ENCODE measurements around the gene LBHD1.
"Not testable (repeated sequence)": the region's sequence is repeated elsewhere in the genome, so short reads cannot be mapped to it uniquely, and the experiment has no call there.

LBHD1 gene

DNA sequence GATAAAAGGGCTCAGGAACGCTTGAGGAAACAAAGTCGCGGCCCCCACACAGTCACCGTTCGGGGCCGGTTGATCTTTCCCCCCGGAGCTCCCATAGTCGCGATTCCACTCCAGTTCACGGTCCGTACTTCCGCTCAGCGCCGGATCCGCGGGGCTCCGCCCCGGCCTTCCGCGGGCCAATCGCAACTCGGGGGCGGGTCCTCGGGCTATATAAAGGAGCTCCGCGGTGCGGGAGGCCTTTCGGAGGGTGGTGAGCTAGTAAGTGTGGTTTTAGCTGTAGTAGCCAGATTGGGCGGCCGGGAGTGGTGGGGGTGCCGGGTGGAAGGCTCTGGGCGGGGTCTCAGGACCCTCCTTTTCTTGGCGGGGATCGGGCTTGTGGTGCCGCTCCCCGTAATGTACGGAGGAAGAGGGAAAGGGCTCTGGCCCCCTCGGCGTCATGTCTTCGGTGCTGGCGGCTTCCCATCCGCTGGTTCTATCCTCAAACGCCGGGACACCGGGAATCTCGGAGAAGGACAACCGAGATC, 6.9 kb downstream of the LBHD1 start, which contains the start of the genes C11orf98 and CSKMT:
Gene C11orf98, minus strand, starts transcription at position 136 of the 524 bp plus-strand sequence. Its CDS starts 41 bp downstream, at position 95.
Gene CSKMT, plus strand, starts transcription at position 238 of the 524 bp plus-strand sequence. CDS start 568 bp downstream, outside the sequence.
- peak; percentile 98 for DNase-seq (ENCODE audit: low read depth, low spot score)

DNA sequence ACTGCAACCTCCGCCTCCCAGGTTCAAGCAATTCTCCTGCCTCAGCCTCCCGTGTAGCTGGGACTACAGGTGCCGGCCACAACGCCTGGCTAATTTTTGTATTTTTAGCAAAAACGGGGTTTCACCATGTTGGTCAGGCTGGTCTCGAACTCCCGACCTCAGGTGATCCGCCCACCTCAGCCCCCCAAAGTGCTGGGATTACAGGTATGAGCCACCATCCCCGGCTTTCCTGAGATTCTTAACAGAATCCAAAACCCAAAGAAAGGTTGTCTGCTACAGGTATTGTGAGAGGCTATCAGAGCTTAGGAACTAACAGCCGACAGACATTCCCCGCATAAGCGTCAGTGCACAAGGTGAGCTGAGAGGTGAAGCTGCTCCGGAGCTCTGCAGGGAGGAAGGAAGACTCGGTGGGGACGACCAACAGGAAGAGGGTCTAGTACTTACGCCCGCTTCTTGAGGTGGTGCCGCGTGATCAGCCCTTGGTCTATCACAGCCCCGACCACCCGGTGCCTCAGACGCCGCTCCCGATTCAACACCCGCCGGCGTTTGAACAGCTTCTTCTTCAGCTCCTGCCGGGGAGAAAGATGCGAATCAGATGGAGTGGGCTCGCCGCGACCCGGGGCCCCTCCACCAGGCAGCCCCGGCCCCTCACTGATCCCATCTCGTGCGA, 7.5 kb downstream of the LBHD1 start:
- peak; percentile 74 for DNase-seq (ENCODE audit: low read depth, low spot score)

DNA sequence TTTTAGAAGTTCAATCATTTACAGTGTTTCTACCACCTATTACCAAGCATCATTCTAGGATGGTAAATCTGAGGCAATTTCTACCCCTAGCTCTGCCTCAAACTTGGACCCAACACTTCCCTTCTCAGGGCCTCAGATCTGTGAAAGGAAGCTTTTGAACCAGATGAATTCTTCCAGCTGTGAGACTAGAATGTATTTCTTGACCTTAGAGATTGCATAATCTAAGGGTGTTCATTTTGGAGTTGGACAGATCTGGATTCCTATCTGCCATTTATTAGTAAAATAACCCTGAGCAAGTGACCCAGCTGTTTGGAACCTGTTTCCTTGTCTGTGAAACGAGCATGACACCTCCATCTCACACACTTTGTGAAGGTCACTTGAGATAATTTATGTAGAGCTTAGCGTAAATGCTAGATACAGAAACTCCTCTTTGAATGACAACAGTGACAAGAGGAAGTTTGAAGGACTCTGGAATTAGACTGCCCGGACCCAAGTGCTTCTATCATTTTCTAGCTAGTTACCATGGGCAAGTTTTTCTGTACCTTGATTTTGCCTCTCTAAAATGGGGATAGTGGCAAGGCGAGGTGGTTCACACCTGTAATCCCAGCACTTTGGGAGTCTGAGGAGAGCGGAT, 15.2 kb downstream of the LBHD1 start:
- DNase-seq (ENCODE audit: low read depth, low spot score) = no peak

DNA sequence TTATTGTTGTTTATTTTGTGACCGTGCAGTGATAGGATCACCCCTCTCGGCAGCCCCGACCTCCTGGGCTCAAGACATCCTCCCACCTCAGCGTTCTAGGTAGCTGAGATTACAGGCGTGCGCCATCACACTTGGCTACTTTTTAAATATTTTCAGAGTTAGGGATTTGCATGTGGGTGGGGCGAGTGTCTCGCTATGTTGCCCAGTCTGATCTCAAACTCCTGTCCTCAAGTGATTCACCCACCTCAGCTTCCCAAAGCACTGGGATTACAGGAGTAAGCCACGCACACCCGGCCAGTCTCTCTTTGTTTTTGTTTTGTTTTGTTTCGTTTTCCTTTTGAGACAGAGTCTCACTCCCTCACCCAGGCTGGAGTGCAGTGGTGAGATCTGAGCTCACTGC, 17.8 kb downstream of the LBHD1 start:
- DNase-seq (ENCODE audit: low read depth, low spot score) = no peak

DNA sequence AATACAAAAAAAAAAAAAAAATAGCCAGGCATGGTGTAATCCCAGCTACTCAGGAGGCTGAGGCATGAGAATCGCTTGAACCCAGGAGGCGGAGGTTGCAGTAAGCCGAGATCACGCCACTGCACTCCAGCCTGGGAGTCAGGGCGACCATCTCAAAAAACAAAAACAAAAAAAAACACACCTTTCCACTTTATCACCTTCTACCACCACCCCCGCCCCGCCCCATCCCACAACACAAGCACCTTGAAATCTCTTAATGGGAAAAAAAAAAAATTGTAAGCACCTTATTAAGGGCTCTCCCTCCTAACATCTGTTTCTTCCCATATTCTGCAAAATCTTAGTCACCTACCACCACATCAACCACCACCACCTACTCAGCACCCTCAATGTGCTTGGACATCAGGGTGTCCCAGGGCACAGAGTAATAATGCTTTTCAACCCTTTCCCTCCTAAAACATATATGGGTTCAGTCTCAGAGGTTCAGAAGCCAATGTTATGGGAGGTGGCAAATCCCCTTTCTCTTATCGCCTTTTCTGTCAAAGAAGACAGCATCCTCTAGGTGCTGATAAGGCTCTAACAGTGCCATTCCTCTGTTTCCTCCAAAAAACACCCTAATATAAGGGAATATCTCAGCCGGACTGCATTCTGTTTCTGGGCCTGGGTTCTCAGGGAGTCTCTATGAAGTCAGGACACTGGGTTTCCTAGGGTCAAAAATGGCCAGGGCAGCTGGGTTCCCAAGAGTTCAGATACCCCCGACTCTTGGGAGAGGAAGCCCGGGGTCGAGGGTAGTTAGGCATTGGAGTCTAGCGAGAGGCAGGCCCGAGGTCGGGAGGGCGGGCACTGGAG, 19.7 kb downstream of the LBHD1 start:
- DNase-seq (ENCODE audit: low read depth, low spot score) = no peak

DNA sequence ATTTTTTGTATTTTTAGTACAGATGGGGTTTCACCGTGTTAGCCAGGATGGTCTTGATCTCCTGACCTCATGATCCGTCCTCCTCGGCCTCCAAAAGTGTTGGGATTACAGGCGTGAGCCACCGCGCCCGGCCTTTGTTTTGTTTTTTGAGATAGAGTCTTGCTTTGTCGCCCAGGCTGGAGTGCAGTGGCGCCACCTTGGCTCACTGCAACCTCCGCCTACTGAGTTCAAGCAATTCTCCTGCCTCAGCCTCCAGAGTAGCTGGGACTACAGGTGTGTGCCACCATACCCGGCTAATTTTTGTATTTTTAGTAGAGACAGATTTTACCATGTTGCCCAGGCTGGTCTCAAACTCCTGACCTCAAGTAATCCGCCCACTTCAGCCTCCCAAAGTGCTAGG, 21.8 kb downstream of the LBHD1 start:
- DNase-seq (ENCODE audit: low read depth, low spot score) = not testable (repeated sequence)

DNA sequence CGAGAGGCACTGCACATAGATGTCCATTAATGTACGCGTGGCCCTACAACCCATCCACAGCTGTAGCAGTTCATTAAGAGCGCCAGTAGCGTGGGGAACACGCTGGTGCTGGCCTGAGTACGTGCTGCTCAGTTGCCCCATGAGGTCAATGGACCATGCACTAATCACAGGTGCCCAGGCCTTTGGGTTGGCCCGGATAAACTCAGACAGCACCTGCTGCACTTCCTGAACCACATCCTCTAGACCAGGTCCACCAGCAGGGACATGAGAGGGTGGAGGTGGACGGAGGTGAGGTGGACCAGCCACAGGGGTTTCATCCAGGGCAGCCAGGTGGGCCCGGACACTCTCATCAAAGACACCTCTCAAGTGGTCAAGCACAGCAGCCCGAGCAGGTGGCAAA, 22.6 kb downstream of the LBHD1 start:
- no peak for DNase-seq (ENCODE audit: low read depth, low spot score)

DNA sequence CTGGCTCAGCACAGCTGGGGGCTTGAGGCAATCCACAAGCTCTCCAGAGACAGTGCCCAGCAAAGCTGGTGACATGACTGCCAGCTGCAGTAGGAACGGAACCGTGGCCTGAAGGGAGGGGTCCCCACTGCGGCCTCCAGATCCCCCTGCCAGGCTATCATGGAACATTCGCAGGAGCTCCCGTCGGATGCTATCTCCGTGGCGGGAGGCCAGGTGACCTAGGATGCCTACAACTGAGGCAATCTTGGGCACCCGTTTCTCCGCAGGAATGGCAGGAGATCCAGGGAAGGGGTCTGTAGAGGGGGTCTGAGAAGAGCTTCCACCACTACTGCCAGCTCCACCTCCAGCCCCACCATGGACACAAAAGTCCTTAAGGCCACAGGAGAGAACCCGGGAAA, 23.1 kb downstream of the LBHD1 start:
- no peak for DNase-seq (ENCODE audit: low read depth, low spot score)

DNA sequence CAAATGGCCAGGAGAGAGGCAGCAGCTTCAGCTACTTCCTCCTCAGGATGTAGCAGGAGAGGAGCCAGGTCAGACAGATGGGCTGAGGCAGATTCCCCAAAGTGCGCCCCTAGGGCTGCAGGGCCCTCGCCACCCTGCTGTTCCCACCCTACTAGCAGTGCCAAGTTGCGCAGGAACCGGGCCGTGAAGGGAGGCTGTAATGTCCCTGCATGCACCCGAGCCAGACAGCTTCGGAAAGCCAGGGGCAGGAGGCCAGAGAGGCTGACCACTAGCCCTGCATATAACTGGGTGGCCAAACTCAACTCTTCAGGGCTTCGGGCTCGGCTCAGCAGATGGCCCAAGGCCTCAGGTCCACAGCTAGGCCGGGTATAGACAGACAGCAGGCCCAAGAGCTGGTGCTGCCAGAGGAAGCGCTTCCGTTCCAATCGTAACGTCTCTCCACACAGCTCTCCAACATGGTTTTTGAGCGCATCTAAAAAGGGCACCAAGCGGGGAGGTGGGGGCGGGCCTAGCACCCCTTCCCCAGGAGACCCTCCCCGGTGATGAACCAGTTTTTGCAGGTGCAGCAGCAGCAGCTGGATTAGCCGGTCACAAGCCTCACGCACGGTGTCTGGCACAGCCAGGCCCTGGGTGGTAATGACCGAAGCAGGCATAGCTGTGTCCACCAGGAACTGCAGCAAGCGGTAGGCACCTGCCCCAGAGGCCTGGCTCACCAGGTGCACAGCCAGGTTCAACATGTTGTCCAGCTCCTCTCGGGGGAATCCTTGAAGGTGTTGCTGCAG, 23.7 kb downstream of the LBHD1 start:
- no peak for DNase-seq (ENCODE audit: low read depth, low spot score)

DNA sequence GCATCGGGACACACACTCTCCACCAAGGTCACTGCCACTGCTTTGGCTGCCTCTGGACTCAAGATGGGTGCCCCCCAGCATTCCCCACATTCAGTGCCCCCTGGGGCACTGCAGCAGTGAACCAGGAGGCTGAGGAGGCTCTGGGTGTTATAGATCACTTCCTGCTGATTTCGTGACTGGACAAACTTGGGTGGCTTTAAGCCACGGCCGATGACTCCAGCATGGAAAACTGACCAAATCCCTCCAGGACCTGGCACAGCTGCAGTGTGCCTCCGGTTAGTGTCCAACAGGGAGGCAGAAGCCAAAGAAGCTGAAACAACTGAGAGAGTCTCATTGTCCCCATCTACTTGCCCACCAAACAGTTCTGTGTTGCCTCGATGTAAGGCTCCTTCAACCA, 24.5 kb downstream of the LBHD1 start:
- DNase-seq (ENCODE audit: low read depth, low spot score) = no peak

DNA sequence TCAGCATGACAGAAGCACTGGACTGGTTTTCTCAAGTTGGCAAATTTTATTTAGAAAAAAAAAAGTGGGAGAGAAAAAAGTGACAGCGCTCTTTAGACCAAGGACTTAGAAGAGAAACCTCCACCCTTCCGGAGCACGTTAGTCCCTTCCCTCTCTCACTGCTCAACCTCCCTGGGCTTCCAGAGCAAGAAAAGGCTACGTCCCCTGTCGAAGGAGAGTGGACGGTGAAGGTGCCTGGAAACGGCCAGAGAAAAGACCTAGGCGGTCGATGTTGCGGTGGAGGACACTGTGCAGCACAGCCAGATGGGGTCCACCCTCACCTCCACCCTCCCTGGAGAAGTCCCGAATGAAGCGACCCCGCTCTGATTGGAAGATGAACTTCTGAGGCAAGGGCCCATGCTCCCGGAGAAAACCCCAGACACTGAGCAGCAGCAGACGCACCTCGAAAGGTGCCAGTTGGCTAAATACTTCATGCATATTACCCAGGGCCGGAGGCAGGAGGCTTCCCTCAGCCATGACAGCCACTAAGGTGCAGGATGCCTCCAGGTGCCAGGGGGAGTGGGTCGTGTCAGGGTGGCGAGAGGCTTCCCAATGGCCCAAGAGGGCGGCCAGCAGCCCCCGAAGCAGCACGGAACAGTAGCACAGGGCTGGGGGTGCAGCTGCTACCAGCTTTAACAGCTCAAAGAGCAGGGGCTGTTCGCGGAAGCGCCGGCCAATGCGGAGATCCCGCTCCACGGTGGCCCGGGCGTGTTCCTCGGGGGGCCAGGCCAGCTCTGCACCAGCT, 25.1 kb downstream of the LBHD1 start:
- DNase-seq (ENCODE audit: low read depth, low spot score) = no peak

DNA sequence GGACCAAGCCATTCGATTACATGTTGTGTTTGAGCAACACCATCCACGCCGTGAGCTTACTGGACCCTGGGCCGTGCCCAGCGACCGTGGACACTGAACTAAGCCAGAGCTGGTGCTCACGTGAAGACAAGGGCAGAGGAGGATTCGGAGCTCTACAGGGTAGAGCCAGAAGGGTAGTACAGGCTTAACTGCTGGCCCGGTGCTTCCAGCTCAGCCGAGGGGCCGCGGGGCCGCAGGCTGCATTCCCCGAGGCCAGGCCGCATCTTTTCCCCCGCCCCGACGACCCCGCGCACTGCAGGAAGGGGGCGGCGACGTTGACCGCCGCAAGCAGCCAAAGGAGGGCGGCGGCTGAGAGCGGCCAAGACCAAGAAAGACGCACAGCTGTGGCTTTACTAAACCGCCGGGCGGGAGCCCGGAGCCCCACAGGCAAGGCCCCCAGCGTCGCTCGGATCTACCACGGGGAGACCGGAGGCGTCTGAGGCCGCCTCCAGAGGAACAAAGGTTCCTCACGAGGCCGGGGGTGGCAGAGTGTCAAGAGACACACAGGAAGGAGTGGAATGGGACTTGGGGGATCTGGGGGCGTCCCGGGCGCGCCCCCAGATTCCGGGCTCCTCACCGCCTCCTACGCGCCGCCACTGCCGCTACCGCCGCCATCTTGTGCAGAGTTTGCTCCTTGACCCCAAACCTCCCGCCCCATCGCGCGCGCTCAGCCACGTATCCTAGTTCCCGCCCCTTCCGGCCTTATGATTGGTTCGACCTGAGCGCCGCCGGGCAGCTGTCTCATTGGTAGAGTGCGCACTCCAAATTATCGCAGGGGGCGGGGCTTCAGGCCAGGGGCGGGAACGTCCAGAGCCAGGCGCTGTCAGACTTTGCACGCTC, 25.9 kb downstream of the LBHD1 start, which contains the start of gene GANAB:
Gene GANAB, minus strand, starts transcription at position 668 of the 879 bp plus-strand sequence. Its CDS starts 14 bp downstream, at position 654.
- peak; percentile 99 for DNase-seq (ENCODE audit: low read depth, low spot score)

DNA sequence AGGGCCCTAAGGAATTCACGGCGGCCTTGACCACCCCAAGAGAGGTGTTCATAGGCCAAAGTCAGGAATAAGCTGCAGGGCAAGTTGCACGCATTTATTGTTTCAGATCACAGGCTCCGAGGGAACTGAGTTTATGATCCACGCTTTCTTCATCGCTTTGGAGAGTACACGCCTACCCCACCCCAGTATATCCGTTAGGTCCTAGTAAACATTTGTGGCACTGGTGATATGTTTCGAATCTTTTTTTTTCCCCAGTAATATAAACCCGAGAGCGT, 26.5 kb downstream of the LBHD1 start:
- no peak for DNase-seq (ENCODE audit: low read depth, low spot score)

DNA sequence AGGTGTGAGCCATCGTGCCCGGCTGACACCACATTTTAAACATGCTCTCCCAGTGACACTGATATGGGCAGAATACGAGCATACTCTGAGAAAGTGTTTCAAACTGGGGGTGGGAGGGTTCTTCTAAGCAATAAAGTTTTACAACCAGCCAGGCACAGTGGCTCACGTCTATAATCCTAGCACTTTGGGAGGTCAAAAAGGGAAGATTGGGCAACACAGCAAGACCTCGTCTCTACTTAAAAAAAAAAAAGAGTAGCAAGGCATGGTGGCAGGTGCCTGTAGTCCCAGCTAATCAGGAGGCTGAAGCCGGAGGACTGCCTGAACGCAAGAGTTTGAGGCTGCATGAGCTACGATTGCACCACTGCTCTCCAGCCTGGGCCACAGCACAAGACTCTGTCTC, 27.8 kb downstream of the LBHD1 start:
- no peak for DNase-seq (ENCODE audit: low read depth, low spot score)

DNA sequence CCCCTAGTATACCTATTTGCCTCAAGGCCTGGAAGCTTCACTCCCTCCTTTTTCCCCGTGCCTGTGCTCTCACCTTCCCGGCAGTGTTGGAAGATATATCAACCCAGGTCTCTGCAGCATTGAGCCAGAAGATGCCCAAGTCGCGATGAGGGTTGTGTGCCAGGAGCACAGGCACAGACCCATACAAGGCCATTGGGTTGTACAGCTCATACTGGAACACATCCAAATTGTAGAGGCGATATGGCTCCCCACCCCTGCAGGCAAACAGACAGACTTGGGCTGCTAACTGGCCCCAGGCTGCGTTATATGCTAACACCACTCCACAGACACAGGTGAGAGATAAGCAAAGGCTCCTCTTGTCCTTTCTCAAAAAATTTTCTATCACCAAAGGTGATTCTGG, 39.6 kb downstream of the LBHD1 start:
- DNase-seq (ENCODE audit: low read depth, low spot score) = no peak

DNA sequence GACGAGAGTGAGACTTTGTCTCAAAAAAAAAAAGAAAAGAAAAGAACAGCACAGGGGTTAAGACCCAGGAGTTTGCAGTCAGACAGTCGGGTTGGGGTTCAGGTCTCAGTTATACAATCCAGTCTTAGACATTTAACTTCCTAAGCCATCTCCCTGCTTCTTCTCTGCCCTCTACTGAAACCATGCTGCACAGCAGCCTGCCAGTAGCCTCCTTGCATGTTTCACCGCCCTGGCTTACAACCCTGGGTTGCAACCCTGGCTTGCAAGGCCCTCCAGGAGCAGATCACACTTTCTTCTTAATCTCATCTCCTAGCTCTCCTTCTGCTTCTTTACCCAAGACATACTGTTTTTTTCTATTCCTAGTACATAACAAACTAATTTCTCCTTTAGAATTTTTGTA, 44.4 kb downstream of the LBHD1 start:
- no peak for DNase-seq (ENCODE audit: low read depth, low spot score)

DNA sequence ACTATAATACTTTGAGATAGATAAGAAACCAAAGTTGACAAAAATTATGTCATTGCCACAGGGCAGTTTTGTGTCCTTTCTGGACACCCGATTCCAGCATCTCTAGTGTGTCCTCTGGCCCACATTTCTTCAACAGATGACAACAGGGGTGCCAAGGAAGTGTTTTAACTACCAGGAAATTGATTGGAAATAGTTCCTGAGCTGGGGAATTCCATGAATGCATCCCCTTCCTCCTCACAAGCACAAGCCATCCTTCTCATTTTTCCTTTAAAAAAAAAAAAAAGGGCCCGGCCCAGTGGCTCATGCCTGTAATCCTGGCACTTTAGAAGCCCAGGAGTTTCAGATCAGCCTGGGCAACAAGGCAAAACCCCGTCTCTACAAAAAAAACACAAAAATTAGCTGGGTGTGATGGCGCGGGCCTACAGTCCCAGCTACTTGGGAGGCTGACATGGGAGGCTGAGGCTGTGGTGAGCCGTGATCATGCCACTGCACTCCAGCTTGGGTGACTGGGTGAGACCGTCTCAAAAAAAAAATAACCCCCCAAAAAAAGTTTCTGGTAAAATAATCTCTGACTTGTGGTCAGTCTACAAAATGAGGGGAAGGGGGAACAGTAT, 49.5 kb downstream of the LBHD1 start:
- no peak for DNase-seq (ENCODE audit: low read depth, low spot score)

DNA sequence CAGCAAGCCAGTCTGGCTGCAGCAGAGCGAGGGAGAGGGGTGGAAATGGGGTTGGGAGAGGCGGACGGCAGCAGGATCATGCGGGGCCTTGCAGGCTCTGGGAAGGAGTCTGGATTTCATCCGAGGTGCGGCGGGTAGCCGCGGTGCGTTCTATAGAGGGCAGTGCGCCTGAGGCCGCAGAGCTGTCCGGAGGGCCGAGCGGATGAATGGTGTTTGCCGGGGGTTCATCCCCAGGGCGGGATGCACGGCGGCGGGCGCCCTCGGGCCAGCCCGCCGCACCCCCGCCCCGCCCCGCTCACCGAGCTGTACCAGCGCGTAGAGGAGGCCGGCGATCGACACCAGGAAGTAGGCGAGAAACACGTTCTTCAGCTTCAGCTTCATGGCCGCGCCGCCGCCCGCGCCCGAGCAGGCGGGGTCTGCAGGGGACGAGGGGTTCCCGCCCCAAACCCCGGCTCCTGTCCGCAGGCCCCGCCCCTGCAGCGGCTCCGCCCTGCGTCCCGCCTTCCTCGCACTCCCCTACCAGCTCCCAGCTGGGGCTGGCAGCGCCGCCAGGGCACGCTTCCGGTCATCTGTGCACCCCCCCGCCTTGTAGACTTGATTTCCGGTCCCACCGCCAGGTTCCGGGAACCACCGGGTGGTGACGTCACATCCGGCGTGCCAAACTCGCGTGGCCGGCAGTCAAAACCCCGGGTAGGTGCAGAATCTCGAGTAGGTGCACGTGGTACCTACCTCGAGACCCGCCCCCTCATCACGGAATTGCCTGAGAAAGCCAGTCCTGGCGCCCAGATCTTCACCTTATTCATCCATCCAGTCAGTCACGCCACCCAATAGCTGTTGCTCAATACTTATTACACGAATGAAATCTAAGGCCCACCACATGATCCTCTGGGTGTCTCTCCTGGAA, 50.2 kb downstream of the LBHD1 start, which contains the start of gene B3GAT3:
Gene B3GAT3, minus strand, starts transcription at position 420 of the 904 bp plus-strand sequence. Its CDS starts 39 bp downstream, at position 381.
- DNase-seq (ENCODE audit: low read depth, low spot score) = peak; percentile 100
